ENCODE results near the gene SORL1-AS1.

DNA sequence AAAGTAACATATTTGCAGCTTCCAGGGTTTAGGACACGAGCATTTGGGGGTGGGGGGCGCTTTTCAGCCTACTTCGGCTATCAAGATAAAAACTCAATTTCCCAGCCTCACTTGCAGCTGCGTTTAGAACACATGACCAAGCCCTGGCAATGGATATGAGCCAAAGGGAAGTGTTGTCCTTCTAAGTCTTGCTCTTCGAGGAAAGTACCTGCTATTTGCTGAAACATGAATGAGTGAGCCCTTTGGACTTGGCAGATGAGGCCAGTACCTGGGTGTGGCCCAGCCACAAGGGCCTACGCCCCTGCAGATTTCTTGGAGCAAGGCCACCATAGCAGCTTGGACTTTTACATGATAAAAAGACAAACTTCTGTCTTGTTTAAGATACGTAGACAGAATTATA, 60.9 kb downstream of the SORL1-AS1 start:
- TF ChIP-seq, protein P1, sequence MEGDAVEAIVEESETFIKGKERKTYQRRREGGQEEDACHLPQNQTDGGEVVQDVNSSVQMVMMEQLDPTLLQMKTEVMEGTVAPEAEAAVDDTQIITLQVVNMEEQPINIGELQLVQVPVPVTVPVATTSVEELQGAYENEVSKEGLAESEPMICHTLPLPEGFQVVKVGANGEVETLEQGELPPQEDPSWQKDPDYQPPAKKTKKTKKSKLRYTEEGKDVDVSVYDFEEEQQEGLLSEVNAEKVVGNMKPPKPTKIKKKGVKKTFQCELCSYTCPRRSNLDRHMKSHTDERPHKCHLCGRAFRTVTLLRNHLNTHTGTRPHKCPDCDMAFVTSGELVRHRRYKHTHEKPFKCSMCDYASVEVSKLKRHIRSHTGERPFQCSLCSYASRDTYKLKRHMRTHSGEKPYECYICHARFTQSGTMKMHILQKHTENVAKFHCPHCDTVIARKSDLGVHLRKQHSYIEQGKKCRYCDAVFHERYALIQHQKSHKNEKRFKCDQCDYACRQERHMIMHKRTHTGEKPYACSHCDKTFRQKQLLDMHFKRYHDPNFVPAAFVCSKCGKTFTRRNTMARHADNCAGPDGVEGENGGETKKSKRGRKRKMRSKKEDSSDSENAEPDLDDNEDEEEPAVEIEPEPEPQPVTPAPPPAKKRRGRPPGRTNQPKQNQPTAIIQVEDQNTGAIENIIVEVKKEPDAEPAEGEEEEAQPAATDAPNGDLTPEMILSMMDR (conservative IDR thresholded peaks at IDR 0.05) = no peak
- no peak for TF ChIP-seq EZH2 (IDR thresholded peaks at IDR 0.05; ENCODE audit: low read depth)
